SU-DHL-6 (cell line): ENCODE measurements around the gene PATZ1.

Source experiments
- H2AFZ ChIP-seq: fragments of 200-600 bp; sonication (generic); 2 replicates; pipeline ENCODE4 v1.6.1; 2014; ENCODE audit warnings: low read depth, mild to moderate bottlenecking, moderate library complexity, mixed read lengths, antibody characterized with exemption, low read length; ENCODE audit not compliant: severe bottlenecking
- H3F3A ChIP-seq: fragments of 200-600 bp; shearing (Covaris generic); 2 replicates; pipeline ENCODE4 v1.6.0; 2016; ENCODE audit warnings: antibody characterized with exemption, mild to moderate bottlenecking; ENCODE audit not compliant: insufficient read depth
- H3K27ac ChIP-seq: fragments of 200-600 bp; sonication (generic); 2 replicates; pipeline ENCODE4 v1.5.1; 2016; ENCODE audit warnings: low read depth, mild to moderate bottlenecking, low read length, moderate library complexity, mixed read lengths
- H3K27me3 ChIP-seq: fragments of 200-600 bp; sonication (generic), shearing (Covaris generic); 2 replicates; pipeline ENCODE4 v1.6.0; 2014; ENCODE audit warnings: mild to moderate bottlenecking, low read length
- H3K36me3 ChIP-seq: fragments of 200-600 bp; sonication (generic); 2 replicates; pipeline ENCODE4 v1.6.1; 2014; ENCODE audit warnings: mild to moderate bottlenecking, low read length, mixed read lengths
- H3K4me2 ChIP-seq: fragments of 300-600, 200-600 bp; shearing (Covaris generic), sonication (generic); 2 replicates; pipeline ENCODE4 v1.6.0; 2014; ENCODE audit warnings: low read length, low read depth, mild to moderate bottlenecking; ENCODE audit not compliant: poor library complexity, severe bottlenecking
- H3K4me3 ChIP-seq: fragments of 200-600 bp; sonication (generic); 2 replicates; pipeline ENCODE4 v1.5.1; 2014; ENCODE audit warnings: antibody characterized with exemption, low read length, mild to moderate bottlenecking, mixed read lengths; ENCODE audit not compliant: insufficient read depth, poor library complexity, severe bottlenecking
- H3K79me2 ChIP-seq: fragments of 200-600 bp; sonication (generic); 2 replicates; pipeline ENCODE4 v1.6.1; 2014; ENCODE audit warnings: mild to moderate bottlenecking, low read length, moderate library complexity; ENCODE audit not compliant: insufficient read depth
- H3K9ac ChIP-seq: fragments of 200-600 bp; sonication (generic); 2 replicates; pipeline ENCODE4 v1.7.0; 2014; ENCODE audit warnings: mild to moderate bottlenecking, low read length
- H3K9me2 ChIP-seq: fragments of 200-600 bp; sonication (generic); replicated peaks from 2 replicates; pipeline ENCODE4 v1.6.1; 2014; ENCODE audit warnings: low read length; ENCODE audit not compliant: insufficient read depth
- H3K9me3 ChIP-seq: fragments of 200-600 bp; sonication (generic); 2 replicates; pipeline ENCODE4 v1.6.1; 2014; ENCODE audit warnings: low read length, mixed read lengths; ENCODE audit not compliant: insufficient read depth
- H4K20me1 ChIP-seq: fragments of 200-600 bp; sonication (generic); 2 replicates; pipeline ENCODE4 v1.6.1; 2014; ENCODE audit warnings: low read depth, mild to moderate bottlenecking, antibody characterized with exemption, low read length, moderate library complexity, mixed read lengths
- EZH2phosphoT487 ChIP-seq: fragments of 200-600 bp; sonication (generic), shearing (Covaris generic); conservative IDR thresholded peaks from 2 replicates; pipeline ENCODE4 v1.6.1; 2018; ENCODE audit warnings: mild to moderate bottlenecking, antibody characterized with exemption, low read length, moderate library complexity, mixed read lengths
- TF ChIP-seq, protein P1 (sequence below): fragments of 200-600 bp; sonication (generic); IDR thresholded peaks from one replicate; pipeline ENCODE4 v1.5.1; 2017; ENCODE audit warnings: antibody characterized with exemption, mild to moderate bottlenecking, low read length, moderate library complexity; ENCODE audit not compliant: insufficient read depth, poor library complexity, severe bottlenecking

Gene PATZ1

DNA sequence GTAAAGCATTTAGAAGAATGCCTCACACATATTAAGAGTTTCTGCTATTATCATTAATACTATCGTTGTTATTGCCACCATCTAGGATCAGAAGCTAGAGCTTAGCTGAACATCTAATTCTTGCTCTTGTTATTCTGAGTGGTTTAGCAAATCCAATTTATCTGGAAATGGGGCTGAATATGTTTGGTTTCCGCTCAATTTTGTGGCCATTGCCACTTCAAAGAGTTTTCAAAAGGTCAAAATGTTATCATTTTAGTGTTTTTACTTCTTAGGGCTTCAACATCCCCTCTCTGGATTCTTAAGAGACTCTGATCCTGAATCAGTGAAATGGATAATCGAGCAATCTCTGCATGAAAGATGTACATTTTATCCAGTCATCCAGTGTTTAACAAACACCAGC is 43.6 kb downstream of the PATZ1 start:
- no peak overlapping the region for H3K9ac ChIP-seq
- no peak overlapping the region for H2AFZ ChIP-seq
- no peaks in the 10 kb centered on the region for H3K27me3 ChIP-seq
- TF ChIP-seq, protein P1, sequence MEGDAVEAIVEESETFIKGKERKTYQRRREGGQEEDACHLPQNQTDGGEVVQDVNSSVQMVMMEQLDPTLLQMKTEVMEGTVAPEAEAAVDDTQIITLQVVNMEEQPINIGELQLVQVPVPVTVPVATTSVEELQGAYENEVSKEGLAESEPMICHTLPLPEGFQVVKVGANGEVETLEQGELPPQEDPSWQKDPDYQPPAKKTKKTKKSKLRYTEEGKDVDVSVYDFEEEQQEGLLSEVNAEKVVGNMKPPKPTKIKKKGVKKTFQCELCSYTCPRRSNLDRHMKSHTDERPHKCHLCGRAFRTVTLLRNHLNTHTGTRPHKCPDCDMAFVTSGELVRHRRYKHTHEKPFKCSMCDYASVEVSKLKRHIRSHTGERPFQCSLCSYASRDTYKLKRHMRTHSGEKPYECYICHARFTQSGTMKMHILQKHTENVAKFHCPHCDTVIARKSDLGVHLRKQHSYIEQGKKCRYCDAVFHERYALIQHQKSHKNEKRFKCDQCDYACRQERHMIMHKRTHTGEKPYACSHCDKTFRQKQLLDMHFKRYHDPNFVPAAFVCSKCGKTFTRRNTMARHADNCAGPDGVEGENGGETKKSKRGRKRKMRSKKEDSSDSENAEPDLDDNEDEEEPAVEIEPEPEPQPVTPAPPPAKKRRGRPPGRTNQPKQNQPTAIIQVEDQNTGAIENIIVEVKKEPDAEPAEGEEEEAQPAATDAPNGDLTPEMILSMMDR, result no peak
- no peak for TF ChIP-seq EZH2phosphoT487
- no peaks in the 10 kb centered on the region for H3F3A ChIP-seq
- H3K79me2 ChIP-seq, result no peaks in the 10 kb centered on the region
- H3K27ac ChIP-seq, result no peak overlapping the region
- H3K9me2 ChIP-seq, result no peaks in the 10 kb centered on the region
- H3K4me2 ChIP-seq, result no peak overlapping the region
- H4K20me1 ChIP-seq, result no peaks in the 10 kb centered on the region
- H3K4me3 ChIP-seq, result no peak overlapping the region
- no peaks in the 10 kb centered on the region for H3K36me3 ChIP-seq
- no peaks in the 10 kb centered on the region for H3K9me3 ChIP-seq

DNA sequence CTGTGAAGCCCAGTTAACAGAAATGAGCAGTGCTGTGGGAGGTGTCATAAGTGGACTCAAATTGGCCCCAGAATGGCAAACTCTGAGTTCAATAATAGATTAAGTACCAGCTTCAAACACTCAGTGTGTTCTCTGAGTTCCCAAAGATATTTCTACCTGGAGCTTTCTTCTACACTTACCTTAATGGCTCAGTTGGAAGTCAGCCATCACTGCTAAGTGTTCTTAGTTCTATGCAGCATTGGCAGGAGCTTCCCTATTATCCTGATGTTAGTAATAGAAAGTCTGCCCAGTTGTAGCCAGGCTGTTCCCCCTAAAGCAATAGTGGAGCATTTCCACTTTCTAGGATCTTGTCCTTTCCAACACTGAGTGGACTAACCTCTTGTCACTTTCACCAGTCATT is 44.1 kb downstream of the PATZ1 start:
- no peaks in the 10 kb centered on the region for H3K79me2 ChIP-seq
- no peak for TF ChIP-seq EZH2phosphoT487
- TF ChIP-seq, protein P1, result no peak
- no peaks in the 10 kb centered on the region for H3K27me3 ChIP-seq
- H4K20me1 ChIP-seq, result no peaks in the 10 kb centered on the region
- no peaks in the 10 kb centered on the region for H3F3A ChIP-seq
- no peak overlapping the region for H3K4me3 ChIP-seq
- H2AFZ ChIP-seq, result no peak overlapping the region
- no peak overlapping the region for H3K27ac ChIP-seq
- no peak overlapping the region for H3K9ac ChIP-seq
- H3K36me3 ChIP-seq, result no peaks in the 10 kb centered on the region
- no peaks in the 10 kb centered on the region for H3K9me3 ChIP-seq
- H3K9me2 ChIP-seq, result no peaks in the 10 kb centered on the region
- H3K4me2 ChIP-seq, result no peak overlapping the region

DNA sequence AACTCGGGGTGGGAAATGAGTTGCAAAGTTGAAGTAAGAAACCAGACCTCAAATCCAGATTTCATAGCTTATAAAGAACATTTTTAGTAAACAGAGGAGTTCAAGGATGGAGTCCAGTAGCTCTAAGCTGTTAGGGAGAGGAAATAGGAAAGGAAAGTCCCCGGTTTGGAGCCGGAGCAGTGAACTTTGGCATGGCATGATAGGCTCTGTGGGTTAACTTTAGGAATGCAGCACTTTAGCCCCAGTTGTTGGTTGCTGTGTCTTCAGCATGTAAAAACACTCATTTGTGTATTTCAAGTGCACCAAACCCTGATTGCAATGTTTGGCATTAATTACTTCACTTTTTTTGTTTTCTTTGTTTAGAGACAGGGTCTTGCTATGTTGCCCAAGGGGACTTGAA is 45.2 kb downstream of the PATZ1 start:
- no peak overlapping the region for H2AFZ ChIP-seq
- H3K9me2 ChIP-seq, result no peaks in the 10 kb centered on the region
- no peak overlapping the region for H3K4me2 ChIP-seq
- no peaks in the 10 kb centered on the region for H3K9me3 ChIP-seq
- no peak overlapping the region for H3K4me3 ChIP-seq
- H3K9ac ChIP-seq, result no peak overlapping the region
- H3K27me3 ChIP-seq, result no peaks in the 10 kb centered on the region
- no peaks in the 10 kb centered on the region for H4K20me1 ChIP-seq
- no peaks in the 10 kb centered on the region for H3K79me2 ChIP-seq
- no peaks in the 10 kb centered on the region for H3K36me3 ChIP-seq
- no peak overlapping the region for H3K27ac ChIP-seq
- H3F3A ChIP-seq, result peaks cover 8% of the 10 kb centered on the region; the same call in 1 of the 2 replicates
- TF ChIP-seq EZH2phosphoT487, result no peak
- TF ChIP-seq, protein P1, result no peak
